Chondrocyte (in vitro differentiated cells): ENCODE results near the gene UBXN4. TPM values are rescaled to one million over a fixed set of nuclear protein-coding genes. Genes with fewer than 3 reads are reported as not detected.
"Not testable (repeated sequence)": the region's sequence is repeated elsewhere in the genome, so short reads cannot be mapped to it uniquely, and the experiment has no call there.

Experiments used
- DNase-seq: peaks from one replicate; pipeline ENCODE4 v3.0.0; 2021; ENCODE audit warnings: mixed read lengths, low spot score
- H3K27ac Mint-ChIP-seq: one replicate; pipeline ENCODE4 v1.8.0; 2021; ENCODE audit warnings: mild to moderate bottlenecking, moderate library complexity, mixed read lengths; ENCODE audit not compliant: unreplicated experiment
- H3K27me3 Mint-ChIP-seq: 2 replicates; pipeline ENCODE4 v1.8.0; 2021; ENCODE audit warnings: low read depth, mixed read lengths
- H3K36me3 Mint-ChIP-seq: 2 replicates; pipeline ENCODE4 v1.8.0; 2021; ENCODE audit warnings: low read depth, mixed read lengths
- H3K4me1 Mint-ChIP-seq: 2 replicates; pipeline ENCODE4 v1.8.0; 2021; ENCODE audit warnings: low read depth, mild to moderate bottlenecking, mixed read lengths
- H3K4me3 Mint-ChIP-seq: one replicate; pipeline ENCODE4 v1.8.0; 2021; ENCODE audit warnings: mild to moderate bottlenecking, moderate library complexity, mixed read lengths; ENCODE audit not compliant: unreplicated experiment
- H3K9me3 Mint-ChIP-seq: 2 replicates; pipeline ENCODE4 v1.8.0; 2021; ENCODE audit warnings: low read depth, mixed read lengths
- CTCF ChIP-seq: fragments of 200-600 bp; sonication (generic); IDR thresholded peaks from 2 replicates; pipeline ENCODE4 v1.5.0; 2021; ENCODE audit warnings: antibody characterized with exemption, mild to moderate bottlenecking, moderate library complexity
- long read RNA-seq: library from polyadenylated mRNA; stranded (forward); transcript quantifications from one replicate; pipeline ENCODE4 v2.0.0, GENCODE V29; 2021
- total RNA-seq: library from RNA; stranded (reverse); gene quantifications from 3 replicates; pipeline ENCODE4 v1.2.1, GENCODE V29; 2021

The UBXN4 gene
- total RNA-seq, result 72.5 to 112 TPM (median 76.4 TPM) in 3 replicates
- long read RNA-seq, full-length matches to known transcripts, result 135 of 173 reads
- long read RNA-seq, partial matches to known transcripts, result 7 of 173 reads
- long read RNA-seq, other reads (novel, unspliced or antisense), result 31 of 173 reads

GRCh38 chr2:135741395-135742324 lies at the start of gene UBXN4:
Gene UBXN4 (plus strand): TSS chr2:135741855. CDS start chr2:135741930, 75 bp downstream.
- Mint-ChIP-seq H3K4me3 (peak within 1 kb of the TSS; percentile 76), H3K27ac (peak within 1 kb of the TSS; percentile 99), H3K9me3 (peaks cover 3% of the 10 kb centered on the region), H3K4me1 (peaks cover 39% of the 10 kb centered on the region), H3K27me3 (no peaks in the 10 kb centered on the region), H3K36me3 (peaks cover 6% of the 10 kb centered on the region)
- TF ChIP-seq CTCF, result peak; percentile 78
- peak; percentile 99 for DNase-seq

GRCh38 chr2:135694711-135695110 lies 46.9 kb upstream of the UBXN4 start:
- Mint-ChIP-seq H3K36me3 (peaks cover 7% of the 10 kb centered on the region), H3K9me3 (no peaks in the 10 kb centered on the region), H3K4me3 (no peak overlapping the region), H3K27me3 (no peaks in the 10 kb centered on the region), H3K4me1 (no peaks in the 10 kb centered on the region), H3K27ac (no peak overlapping the region)
- no peak for DNase-seq
- TF ChIP-seq CTCF, result no peak

- Mint-ChIP-seq H3K4me3 (no peak overlapping the region), H3K27ac (no peak overlapping the region), H3K27me3 (no peaks in the 10 kb centered on the region), H3K9me3 (no peaks in the 10 kb centered on the region), H3K36me3 (peaks cover 7% of the 10 kb centered on the region), H3K4me1 (no peaks in the 10 kb centered on the region)
- TF ChIP-seq CTCF, result no peak
- DNase-seq, result no peak
Observed at GRCh38 chr2:135698838-135699237, 42.8 kb upstream of the UBXN4 start.

- no peak for TF ChIP-seq CTCF
- Mint-ChIP-seq H3K4me3 (no peak overlapping the region), H3K27ac (no peak overlapping the region), H3K27me3 (no peaks in the 10 kb centered on the region), H3K4me1 (no peaks in the 10 kb centered on the region), H3K36me3 (no peaks in the 10 kb centered on the region), H3K9me3 (no peaks in the 10 kb centered on the region)
- no peak for DNase-seq
Observed at GRCh38 chr2:135701442-135701841, 40.2 kb upstream of the UBXN4 start.

- no peak for DNase-seq
- Mint-ChIP-seq H3K9me3 (no peaks in the 10 kb centered on the region), H3K4me3 (no peak overlapping the region), H3K27me3 (no peaks in the 10 kb centered on the region), H3K27ac (no peak overlapping the region), H3K36me3 (no peaks in the 10 kb centered on the region), H3K4me1 (no peaks in the 10 kb centered on the region)
- TF ChIP-seq CTCF, result no peak
Observed at GRCh38 chr2:135703300-135703699, 38.4 kb upstream of the UBXN4 start.

- DNase-seq, H3K9me3 Mint-ChIP-seq, H3K4me3 Mint-ChIP-seq, H3K27me3 Mint-ChIP-seq, H3K27ac Mint-ChIP-seq, H3K4me1 Mint-ChIP-seq, H3K36me3 Mint-ChIP-seq: not testable (repeated sequence)
Observed at GRCh38 chr2:135704075-135704474, 37.6 kb upstream of the UBXN4 start.
